ENCODE measurements around the gene ZSWIM5.
"Not testable (repeated sequence)": the region's sequence is repeated elsewhere in the genome, so short reads cannot be mapped to it uniquely, and the experiment has no call there.

The ZSWIM5 gene

GRCh38 chr1:45146833-45147232, 59.6 kb downstream of the ZSWIM5 start:
- DNase-seq (ENCODE audit: low read depth), result no peak

- no peak for DNase-seq (ENCODE audit: low read depth)
Measured at GRCh38 chr1:45141247-45142003, 65.0 kb downstream of the ZSWIM5 start.

GRCh38 chr1:45136984-45137383, 69.4 kb downstream of the ZSWIM5 start:
- DNase-seq (ENCODE audit: low read depth), result no peak

DNA sequence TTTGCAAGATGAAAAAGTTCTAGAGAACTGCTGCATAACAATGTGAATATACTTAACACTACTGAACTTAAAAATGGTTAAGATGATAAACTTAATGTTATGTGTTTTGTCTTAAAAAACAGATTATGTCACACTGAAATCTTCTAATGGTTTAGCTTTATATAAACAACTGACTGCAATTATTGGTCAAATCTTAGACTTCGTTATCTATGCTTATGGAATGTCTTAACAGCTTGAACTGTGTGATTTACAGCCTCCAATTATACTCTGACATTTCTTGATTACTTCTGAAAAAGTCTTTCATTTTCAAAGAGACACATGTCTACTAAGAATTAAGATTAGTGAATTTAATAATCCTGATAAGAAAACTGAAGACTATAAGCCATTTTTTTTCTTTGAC, 71.1 kb downstream of the ZSWIM5 start:
- DNase-seq (ENCODE audit: low read depth), result no peak

DNA sequence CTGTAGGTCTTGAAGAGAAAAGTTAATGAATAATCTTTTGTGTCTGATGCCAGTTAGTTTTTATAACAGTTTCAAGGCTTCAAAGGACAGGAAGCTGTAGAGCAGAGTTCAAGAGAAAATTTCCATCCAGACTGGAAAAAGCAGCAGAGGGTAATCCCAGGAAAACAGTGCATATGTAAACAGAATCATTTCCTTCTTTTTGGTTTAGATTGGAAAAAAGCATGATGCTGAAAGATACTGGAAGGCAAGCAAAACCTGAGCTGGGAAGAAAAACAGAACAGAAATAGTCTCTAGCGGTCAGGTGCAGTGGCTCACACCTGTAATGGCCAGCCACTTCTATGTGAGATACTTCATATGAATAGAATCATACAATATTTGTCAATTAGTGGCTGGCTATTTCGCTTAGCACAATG, 71.9 kb downstream of the ZSWIM5 start:
- DNase-seq (ENCODE audit: low read depth), result no peak

- DNase-seq (ENCODE audit: low read depth), result not testable (repeated sequence)
Measured at GRCh38 chr1:45132719-45133118, 73.7 kb downstream of the ZSWIM5 start.

- DNase-seq (ENCODE audit: low read depth), result no peak
Measured at GRCh38 chr1:45123358-45123757, 83.0 kb downstream of the ZSWIM5 start.

GRCh38 chr1:45122724-45123123, 83.7 kb downstream of the ZSWIM5 start:
- DNase-seq (ENCODE audit: low read depth), result no peak

DNA sequence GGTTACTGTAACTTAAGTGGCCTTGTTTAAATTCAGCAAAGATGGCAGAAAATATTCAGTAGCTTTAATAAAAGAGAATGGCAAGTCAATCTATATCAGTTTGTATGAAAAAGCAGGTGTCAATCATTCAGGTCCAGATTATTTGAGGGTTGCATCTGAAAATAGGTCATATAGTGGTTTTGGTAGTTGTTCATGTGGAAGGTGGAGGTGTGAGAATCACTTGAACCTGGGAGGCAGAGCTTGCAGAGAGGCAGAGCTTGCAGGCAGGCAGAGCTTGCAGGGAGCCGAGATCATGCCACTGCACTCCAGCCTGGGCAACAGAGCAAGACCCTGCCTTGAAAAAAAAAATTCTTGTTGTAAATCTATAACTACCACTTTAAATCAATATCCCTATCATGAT, 88.6 kb downstream of the ZSWIM5 start:
- DNase-seq (ENCODE audit: low read depth), result no peak

DNA sequence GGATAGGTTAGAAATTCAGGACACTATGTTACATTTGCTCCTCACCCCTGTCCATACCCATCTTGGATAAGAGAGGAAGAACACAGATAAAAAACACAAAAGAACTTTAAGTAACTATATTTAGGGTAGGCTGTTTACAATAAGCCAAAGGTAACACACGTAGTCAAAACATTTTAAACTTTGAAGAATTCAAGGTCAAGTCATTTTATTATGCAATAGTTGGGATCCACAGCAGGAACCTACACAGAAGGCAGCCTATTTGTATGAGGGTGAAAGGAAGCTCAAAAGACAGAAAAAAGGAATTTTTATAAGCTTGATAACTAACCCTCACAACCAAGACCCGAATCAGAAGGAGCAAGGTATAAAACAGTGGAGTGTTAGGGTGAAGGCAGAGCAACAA, 89.6 kb downstream of the ZSWIM5 start:
- no peak for DNase-seq (ENCODE audit: low read depth)

GRCh38 chr1:45116340-45116739, 90.1 kb downstream of the ZSWIM5 start:
- DNase-seq (ENCODE audit: low read depth), result no peak

DNA sequence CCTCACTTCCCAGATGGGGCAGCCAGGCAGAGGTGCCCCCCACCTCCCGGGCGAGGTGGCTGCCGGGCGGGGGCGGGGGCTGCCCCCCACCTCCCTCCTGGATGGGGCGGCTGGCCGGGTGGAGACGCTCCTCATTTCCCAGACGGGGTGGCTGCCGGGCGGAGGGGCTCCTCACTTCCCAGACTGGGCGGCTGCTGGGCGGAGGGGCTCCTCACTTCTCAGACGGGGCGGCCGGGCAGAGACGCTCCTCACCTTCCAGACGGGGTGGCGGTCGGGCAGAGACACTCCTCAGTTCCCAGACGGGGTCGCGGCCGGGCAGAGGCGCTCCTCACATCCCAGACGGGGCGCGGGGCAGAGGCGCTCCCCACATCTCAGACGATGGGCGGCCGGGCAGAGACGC, 91.2 kb downstream of the ZSWIM5 start:
- DNase-seq (ENCODE audit: low read depth), result not testable (repeated sequence)

DNA sequence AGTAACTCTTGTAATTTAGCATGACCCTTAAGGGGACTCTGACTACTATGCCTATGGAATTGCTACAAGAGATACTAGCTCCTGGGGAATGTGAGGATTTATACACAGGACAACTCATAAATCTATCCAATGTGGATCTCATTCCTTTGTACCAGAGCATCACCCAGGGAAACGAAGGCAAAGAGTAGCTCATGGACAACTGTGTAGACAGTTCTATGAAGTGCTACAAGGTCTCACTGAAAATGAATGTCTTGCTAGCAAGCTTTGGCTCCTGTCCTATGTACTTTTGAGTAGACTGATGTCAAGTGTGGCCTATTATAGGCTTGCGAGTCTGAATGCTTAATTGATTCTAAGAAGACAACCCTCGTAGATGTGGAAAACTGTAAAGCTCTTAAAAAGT, 93.7 kb downstream of the ZSWIM5 start:
- no peak for DNase-seq (ENCODE audit: low read depth)

- no peak for DNase-seq (ENCODE audit: low read depth)
Measured at GRCh38 chr1:45111239-45111638, 95.2 kb downstream of the ZSWIM5 start.

DNA sequence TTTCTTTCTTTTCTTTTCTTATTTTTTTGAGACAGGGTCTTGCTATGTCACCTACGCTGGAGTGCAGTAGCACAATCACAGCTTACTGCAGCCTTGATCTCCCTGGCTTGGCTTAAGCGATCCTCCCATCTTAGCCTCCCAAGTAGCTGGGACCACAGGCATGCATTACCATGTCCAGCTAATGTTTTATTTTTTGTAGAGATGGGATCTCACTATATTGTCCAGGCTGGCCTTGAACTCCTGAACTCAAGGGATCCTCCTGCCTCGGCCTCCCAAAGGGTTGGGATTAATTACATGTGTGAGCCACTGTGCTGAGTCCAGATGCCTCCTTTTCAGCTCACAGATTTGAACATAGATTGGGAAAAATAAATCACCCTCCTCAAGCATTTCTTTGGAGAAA, 98.6 kb downstream of the ZSWIM5 start:
- DNase-seq (ENCODE audit: low read depth), result no peak

GRCh38 chr1:45106864-45107263, 99.5 kb downstream of the ZSWIM5 start:
- DNase-seq (ENCODE audit: low read depth), result not testable (repeated sequence)

GRCh38 chr1:45106156-45106545, 100.3 kb downstream of the ZSWIM5 start:
- not testable (repeated sequence) for DNase-seq (ENCODE audit: low read depth)

DNA sequence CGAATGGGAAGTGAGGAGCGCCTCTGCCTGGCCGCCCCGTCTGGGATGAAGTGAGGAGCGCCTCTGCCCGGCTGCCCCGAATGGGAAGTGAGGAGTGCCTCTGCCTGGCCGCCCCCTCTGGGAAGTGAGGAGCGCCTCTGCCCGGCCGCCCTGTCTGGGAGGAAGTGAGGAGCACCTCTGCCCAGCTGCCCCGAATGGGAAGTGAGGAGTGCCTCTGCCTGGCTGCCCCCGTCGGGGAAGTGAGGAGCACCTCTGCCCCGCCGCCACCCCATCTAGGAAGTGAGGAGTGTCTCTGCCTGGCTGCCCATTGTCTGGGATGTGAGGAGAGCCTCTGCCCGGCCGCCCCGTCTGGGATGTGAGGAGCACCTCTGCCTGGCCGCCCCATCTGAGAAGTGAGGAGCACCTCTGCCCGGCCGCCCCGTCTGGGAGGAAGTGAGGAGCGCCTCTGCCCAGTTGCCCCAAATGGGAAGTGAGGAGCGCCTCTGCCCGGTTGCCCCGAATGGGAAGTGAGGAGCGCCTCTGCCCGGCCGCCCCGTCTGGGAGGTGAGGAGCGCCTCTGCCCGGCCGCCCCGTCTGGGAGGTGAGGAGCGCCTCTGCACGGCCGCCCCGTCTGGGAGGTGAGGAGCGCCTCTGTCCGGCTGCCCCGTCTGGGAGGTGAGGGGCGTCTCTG, 100.8 kb downstream of the ZSWIM5 start:
- not testable (repeated sequence) for DNase-seq (ENCODE audit: low read depth)

GRCh38 chr1:45103534-45103933, 102.9 kb downstream of the ZSWIM5 start:
- no peak for DNase-seq (ENCODE audit: low read depth)

- DNase-seq (ENCODE audit: low read depth), result no peak
Measured at GRCh38 chr1:45101947-45102346, 104.5 kb downstream of the ZSWIM5 start.

GRCh38 chr1:45101528-45101927, 104.9 kb downstream of the ZSWIM5 start:
- not testable (repeated sequence) for DNase-seq (ENCODE audit: low read depth)

DNA sequence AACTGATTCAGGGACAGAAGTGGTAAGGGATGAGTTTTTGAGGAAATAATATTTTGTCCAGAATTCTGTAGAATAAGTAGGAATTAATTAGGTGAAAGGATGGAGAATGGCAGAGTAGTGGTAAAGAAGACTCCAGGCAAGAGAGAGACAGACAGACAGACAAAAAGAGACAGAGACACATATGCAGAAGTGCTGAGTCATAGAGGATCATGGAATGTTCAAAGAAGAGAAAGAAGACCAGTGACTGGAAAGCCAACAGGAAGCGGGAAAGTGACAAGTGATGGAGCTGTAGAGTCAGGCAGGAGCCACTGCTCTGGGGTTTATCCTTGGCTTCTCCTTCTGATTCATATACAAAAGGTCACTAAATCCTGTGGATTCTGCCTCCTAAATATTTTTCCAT, 108.5 kb downstream of the ZSWIM5 start:
- DNase-seq (ENCODE audit: low read depth), result no peak

DNA sequence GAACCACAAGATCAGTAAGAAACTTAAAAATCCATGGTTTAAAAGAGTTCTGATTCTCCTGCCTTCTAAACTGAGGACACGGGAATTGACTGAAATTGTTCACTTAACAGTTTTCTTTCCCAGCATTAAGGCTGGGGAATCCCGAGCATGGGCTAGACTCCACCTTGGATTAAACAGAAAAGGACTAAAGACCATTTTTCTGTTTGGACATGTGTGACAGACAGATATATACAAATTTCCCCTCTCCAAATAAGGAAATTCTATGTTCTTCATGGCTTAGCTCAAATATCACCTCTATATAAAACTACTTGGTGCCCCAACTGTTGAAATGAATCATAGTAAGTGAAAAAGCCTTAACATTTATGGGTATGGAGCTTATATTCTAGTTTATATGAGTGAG, 109.3 kb downstream of the ZSWIM5 start:
- DNase-seq (ENCODE audit: low read depth), result no peak

DNA sequence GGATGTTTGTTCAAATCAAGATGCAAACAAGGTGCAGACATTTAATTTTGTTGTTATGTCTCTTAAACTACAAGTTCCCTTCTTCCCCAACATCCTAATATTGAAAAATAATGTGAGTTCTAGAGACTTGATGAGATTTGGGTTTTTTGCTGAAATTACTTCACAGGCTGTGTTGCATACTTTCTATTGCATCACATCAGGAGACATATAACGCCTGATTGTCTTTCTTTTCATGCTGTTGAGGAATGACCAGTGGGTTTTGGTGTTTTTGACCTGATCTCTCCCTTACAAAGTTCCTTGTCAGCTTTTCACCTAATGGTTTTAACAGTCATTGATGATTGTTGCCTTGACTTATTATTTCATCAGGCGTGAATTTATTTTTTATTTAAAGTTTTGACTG, 111.0 kb downstream of the ZSWIM5 start:
- no peak for DNase-seq (ENCODE audit: low read depth)
